H1 (cell line): ENCODE measurements around the gene KIF26B. TPM values are rescaled to one million over a fixed set of nuclear protein-coding genes. Genes with fewer than 3 reads are reported as not detected.

ENCODE experiments used
- ATF3 ChIP-seq: IDR thresholded peaks from 2 replicates; pipeline ENCODE4 v1.6.1; 2011; ENCODE audit warnings: low read depth, mild to moderate bottlenecking, low read length; ENCODE audit not compliant: insufficient read depth
- EGR1 ChIP-seq: IDR thresholded peaks from 2 replicates; pipeline ENCODE4 v1.6.1; 2011; ENCODE audit warnings: low read depth, low read length, borderline replicate concordance
- HDAC2 ChIP-seq, 2 experiments: fragments of 300-600 bp in 1 of 2; sonication (generic) in 1 of 2; IDR thresholded peaks; 2 replicates each; pipeline ENCODE4 v1.6.1; 2011 to 2012; ENCODE audit warnings: low read depth in 2 of 2, low read length in 2 of 2, mild to moderate bottlenecking in 2 of 2, moderate library complexity in 2 of 2, borderline replicate concordance in 1 of 2, inconsistent platforms in 1 of 2
- JUN ChIP-seq: IDR thresholded peaks from 2 replicates; pipeline ENCODE4 v1.6.1; 2011; ENCODE audit warnings: low read depth, mild to moderate bottlenecking, improper control_type of control experiment, low read length
- NANOG ChIP-seq: IDR thresholded peaks from 2 replicates; pipeline ENCODE4 v1.6.1; 2011; ENCODE audit warnings: low read length, low read depth, mild to moderate bottlenecking, inconsistent platforms; ENCODE audit not compliant: insufficient read depth, poor library complexity, severe bottlenecking
- SP2 ChIP-seq: IDR thresholded peaks from 2 replicates; pipeline ENCODE4 v1.6.1; 2012; ENCODE audit warnings: mild to moderate bottlenecking, low read length, inconsistent platforms
- TAF7 ChIP-seq: optimal IDR thresholded peaks from 2 replicates; pipeline ENCODE3; 2011; ENCODE audit warnings: low read depth, mild to moderate bottlenecking, inconsistent platforms, low read length, moderate library complexity, borderline replicate concordance
- TCF12 ChIP-seq: IDR thresholded peaks from 2 replicates; pipeline ENCODE4 v1.6.1; 2011; ENCODE audit warnings: low read depth, mild to moderate bottlenecking, low read length
- polyA plus RNA-seq, 7 experiments: library from polyadenylated mRNA; depleted of rRNA in 3 of 7; stranded (reverse) in 5 of 7; unstranded in 2 of 7; fragments of >200 nt in 5 of 7; fragments of 200-250 nt in 2 of 7; gene quantifications; 1 replicate in 5 of 7; 2 replicates in 1 of 7; 4 replicates in 1 of 7; pipeline versions ENCODE4 v1.2.1 to v1.2.3, GENCODE V29; 2011 to 2013; ENCODE audit warnings: missing spikeins in 2 of 7, mixed read lengths in 2 of 7
- total RNA-seq: library from RNA; stranded (reverse); fragmentation: NEBNext Ultra II Directional; extraction: Animal tissue kit (Norgen Biotek cat#: 25700); gene quantifications from 2 replicates; pipeline ENCODE4 v1.2.1, GENCODE V29; 2021

The KIF26B gene
- total and polyA plus RNA-seq, 2 of the 8 experiments (the other 6 are each of a cell fraction or from before 2014, with no cell fraction given) = 0.06 to 0.28 TPM

- TF ChIP-seq EGR1 (no peak), TCF12 (no peak), SP2 (no peak), HDAC2 (IDR thresholded peaks at IDR 0.05; ENCODE audit: borderline replicate concordance in 1 of 2, low read depth in 2 of 2, low read length in 2 of 2) (no peak), JUN (no peak), NANOG (no peak), ATF3 (no peak), TAF7 (no peak)
These were observed 597.1 kb downstream of the KIF26B start (continued) for GRCh38 chr1:245751726-245752470.
